GM21381 (cell line): ENCODE results near the gene SPANXN3.
"Not testable (repeated sequence)": the region's sequence is repeated elsewhere in the genome, so short reads cannot be mapped to it uniquely, and the experiment has no call there.

Experiments
- ATAC-seq: cut with Tn5 transposase; IDR thresholded peaks from one replicate; pipeline ENCODE4 v1.9.1; 2021; ENCODE audit warnings: mild to moderate bottlenecking, moderate library complexity; ENCODE audit not compliant: unreplicated experiment

The SPANXN3 gene, protein sequence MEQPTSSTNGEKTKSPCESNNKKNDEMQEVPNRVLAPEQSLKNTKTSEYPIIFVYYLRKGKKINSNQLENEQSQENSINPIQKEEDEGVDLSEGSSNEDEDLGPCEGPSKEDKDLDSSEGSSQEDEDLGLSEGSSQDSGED

DNA sequence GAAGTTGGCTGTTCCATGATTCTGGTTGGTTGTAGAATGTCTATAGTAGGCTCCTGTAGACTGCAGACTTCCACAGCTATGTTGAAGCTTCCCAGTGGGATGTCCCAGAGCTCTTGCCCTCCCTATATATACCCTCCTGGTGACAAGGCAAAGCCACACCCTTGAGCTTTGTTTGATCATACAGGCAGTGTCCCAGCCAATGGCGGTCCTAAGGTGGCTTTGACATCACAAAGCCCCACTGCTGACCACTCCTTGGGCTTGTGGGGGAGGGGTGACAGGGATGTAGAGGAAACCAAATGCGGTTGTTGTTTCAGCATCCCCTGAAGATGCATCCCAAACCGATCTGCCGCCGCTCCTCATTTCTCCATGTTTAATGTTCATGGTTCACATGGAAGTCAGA, at the start of gene SPANXN3:
TSS of gene SPANXN3 (minus strand) at position 101 of the 400 bp plus-strand sequence. CDS start at position 17, 84 bp downstream.
- ATAC-seq = not testable (repeated sequence)

DNA sequence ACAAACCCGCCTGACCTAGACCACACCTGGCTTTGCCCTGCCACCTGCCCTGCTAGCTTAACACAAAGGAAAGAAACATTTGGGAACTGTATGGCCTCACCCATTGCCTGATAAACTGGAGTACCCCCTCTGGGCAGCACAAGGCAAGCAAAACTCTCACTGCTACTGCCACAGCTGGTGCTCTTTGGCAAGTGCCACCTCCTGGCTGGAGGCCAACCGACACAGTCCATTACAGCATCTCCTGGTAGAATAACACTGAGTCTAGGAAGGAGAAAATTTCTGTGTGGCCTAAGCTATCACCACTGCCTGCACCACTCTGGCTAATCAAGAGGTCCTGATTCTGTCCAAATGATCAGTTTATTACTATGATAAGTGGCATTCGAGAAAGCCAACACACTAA, 18.9 kb upstream of the SPANXN3 start:
- ATAC-seq = no peak

DNA sequence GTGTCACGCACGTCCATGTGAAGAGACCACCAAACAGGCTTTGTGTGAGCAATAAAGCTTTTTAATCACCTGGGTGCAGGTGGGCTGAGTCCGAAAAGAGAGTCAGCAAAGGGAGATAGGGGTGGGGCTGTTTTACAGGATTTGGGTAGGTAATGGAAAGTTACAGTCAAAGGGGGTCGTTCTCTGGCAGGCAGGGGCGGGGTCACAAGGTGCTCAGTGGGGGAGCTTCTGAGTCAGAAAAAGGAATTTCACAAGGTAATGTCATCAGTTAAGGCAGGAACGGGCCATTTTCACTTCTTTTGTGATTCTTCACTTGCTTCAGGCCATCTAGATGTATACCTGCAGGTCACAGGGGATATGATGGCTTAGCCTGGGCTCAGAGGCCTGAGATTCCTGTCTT, 15.1 kb downstream of the SPANXN3 start:
- ATAC-seq = not testable (repeated sequence)

DNA sequence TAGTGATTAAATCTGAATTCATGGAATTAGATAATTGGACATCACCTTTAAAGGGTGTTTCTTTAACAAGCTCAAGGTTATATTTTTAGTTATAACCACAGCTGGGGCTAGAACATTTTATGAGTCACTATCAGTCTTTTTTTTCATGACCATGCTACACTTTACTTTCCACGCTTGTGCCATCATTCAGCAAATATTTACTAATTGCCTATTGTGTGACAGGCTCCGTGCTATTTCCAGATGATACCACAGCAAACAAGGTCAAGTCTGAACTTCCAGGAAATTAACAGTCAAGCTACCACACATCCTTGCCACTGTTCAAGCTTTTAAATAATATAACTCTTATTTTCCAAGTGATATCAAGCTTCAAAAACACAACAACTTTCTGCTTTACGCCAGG, 16.5 kb downstream of the SPANXN3 start:
- no peak for ATAC-seq

DNA sequence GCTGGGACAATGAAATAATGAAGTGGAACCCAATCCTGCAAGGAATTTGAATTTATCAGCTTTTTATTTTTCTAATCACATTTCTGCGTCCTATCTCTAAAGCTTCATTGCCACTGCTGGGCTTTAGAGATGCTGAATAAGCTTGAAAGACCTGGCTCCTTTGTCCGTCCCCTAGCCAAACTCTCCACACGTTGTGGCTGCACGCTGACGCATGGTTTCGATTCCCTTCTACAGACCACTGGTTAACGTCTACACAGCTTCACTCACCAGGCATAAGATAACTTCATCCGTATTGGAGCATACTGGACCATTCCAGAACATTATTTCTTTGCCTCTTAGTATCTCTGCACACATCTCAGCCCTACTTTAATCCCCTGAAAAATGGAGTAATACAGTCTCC, 31.2 kb downstream of the SPANXN3 start:
- no peak for ATAC-seq

DNA sequence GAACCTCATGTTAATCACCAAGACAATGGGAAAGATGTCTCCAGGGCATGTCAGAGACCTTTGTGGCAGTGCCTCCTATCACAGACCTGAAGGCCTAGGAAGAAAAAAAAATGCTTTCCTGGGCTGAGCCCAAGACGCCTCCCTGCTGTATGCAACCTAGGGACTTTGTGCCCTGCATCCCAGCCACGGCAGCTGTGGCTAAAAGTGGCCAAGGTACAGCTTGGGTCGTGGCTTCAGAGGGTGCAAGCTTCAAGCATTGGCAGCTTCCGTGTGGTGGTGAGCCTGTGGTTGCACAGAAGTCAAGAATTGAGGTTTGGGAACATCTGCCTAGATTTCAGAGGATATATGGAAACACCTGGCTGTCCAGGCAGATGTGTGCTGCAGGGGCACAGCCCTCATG, 40.5 kb downstream of the SPANXN3 start:
- no peak for ATAC-seq

DNA sequence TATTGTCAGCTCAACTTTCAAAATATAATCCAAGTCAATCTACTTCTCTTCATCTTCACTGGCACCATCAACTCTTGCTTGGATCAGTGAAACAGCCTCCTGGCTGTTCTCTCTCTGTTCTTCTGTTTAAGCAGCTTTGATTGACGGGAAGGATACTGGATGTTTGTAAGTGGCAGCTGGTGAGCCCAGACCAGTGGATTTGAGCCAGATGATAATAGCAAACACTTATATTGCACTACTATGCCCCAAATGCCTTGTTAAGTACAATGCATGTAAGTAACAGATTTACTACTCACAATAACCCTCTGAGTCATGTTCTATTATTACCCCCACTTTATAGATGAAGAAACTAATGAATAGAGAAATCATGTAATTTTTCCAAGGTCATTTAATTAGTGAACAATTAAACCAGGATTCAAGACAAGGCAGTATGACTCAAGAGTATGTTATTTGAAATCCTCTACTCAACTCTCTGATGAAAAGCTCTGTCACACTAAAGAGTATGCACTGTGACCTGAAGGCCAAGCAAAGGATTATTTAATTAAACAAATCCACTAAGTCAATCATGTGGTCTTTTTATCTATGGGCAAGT, 44.8 kb downstream of the SPANXN3 start:
- no peak for ATAC-seq

DNA sequence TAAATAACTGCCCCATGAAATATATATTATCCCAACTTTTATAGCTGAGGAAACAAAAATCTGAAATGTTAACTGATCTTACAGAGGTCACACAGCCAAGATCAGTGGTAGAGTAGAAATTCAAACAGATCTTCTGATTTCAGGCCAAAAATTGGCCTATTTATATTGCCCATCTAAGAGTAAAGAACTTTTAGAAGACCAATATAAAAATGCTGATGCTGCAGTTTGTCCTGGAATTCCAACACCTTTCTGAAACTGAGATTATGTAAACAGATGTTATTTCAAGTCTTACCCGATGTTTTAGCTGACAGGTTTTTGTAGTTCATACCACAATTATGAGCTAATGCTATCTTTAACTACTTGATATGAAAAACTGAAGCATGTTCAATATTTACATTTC, 51.1 kb downstream of the SPANXN3 start:
- ATAC-seq = no peak

DNA sequence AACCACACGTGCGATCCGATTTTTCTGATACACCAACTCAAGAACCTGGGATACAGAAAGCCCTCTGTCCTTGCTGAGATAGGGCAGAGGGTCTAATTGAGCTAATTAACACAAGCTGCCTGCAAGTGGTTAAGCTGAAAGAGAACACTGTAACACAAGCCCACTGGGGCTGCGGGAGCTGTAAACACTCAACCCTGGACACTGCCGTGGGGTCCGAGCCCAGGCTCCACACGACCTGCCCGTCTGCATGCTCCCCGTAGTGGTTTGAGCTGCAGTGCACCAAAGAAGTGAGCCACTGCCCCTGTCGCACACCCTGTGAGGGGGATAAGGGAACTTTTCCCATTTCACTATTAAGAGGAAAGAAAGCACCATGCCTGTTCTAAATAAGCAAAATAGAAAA, 54.6 kb downstream of the SPANXN3 start:
- ATAC-seq = no peak

DNA sequence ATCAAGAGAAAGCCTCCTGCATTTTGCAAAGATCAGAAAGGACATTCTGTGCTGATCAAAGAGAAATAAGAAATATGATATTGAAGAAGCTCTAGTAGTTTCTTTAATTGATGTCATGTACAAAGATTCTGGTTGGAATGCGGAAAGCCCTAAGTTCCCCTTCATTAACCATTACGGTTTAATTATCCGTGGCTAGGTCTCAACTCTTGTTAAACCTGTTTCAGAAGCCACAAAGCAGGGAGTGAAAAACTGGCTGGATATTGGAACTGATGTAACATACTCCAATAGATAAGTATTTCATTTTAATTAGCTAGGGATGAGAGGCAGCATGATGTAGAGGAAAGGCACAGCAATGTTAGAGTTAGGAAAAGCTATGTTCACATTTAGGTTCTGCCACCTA, 55.7 kb downstream of the SPANXN3 start:
- ATAC-seq = no peak
